ENCODE results near the gene LZTS3. TPM values are rescaled to one million over a fixed set of nuclear protein-coding genes. Genes with fewer than 3 reads are reported as not detected.

The LZTS3 gene
- total and polyA plus RNA-seq, 2 of the 13 experiments (the other 11 are each of a cell fraction or from before 2014, with no cell fraction given) = 10.1 to 31.3 TPM

DNA sequence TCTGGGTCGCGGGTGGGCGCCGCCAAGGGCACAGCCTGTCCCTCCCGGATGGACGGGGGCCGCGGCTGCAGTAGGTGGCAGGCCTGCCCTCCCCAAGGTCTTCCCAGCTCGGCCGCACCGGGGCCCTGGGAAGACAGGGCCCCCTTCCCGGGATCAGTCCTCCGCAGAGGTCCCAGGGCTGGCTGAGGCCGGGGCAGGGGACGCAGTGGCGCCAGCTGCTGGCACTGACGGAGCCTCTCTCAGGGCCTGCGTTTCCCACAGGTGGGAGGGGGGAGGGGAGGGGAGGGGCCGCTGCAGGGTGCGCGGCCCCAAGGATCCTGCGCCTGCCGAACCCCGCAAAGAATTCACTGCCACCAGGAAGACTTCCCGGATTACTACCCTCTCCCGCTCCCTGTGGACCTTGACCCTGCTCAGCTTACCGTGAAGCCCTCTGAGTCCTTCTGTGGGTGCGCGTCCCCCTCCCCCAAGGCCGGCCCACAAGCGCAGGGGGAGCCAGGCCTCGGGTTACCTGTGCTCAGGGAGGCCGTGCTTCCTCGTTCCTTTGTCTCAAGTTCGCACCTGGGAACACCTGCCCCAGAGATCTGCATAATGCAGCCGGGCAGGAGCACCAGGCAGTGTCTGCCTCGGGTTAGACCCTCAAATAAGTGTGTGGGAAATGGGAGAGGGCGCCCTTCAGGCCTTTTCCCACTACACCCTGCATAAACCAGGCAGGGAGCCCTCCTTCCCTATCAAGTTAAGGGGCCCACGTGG, 5.1 kb downstream of the LZTS3 start (continued):
- TF ChIP-seq ZNF839 (CRISPR knock-in tag; IDR thresholded peaks at IDR 0.05; ENCODE audit: borderline replicate concordance) (no peak), ZNF552 (CRISPR knock-in tag; IDR thresholded peaks at IDR 0.05; ENCODE audit: borderline replicate concordance) (peak; percentile 65; the same call in 1 of the 2 replicates), RAD51 (IDR thresholded peaks at IDR 0.05; ENCODE audit: borderline replicate concordance) (no peak), SRSF1 (optimal IDR thresholded peaks at IDR 0.05; ENCODE audit: low read depth, low read length) (no peak), ATRX (CRISPR knock-in tag; IDR thresholded peaks at IDR 0.05; ENCODE audit: borderline replicate concordance) (peak; percentile 94; the same call in 1 of the 2 replicates), ETV5 (CRISPR knock-in tag; IDR thresholded peaks at IDR 0.05; ENCODE audit: borderline replicate concordance) (peak; percentile 20; the same call in 1 of the 2 replicates), NFYC (CRISPR knock-in tag; IDR thresholded peaks at IDR 0.05) (no peak; the same call in 1 of the 2 replicates), CCAR2 (optimal IDR thresholded peaks at IDR 0.05; ENCODE audit: low read depth, low read length) (no peak), HOXA9 (CRISPR knock-in tag; IDR thresholded peaks at IDR 0.05; ENCODE audit: borderline replicate concordance) (no peak), SNRNP70 (IDR thresholded peaks at IDR 0.05; ENCODE audit: low read depth, low read length) (no peak), ZNF354B (CRISPR knock-in tag; IDR thresholded peaks at IDR 0.05) (peak; percentile 72; the same call in 1 of the 2 replicates), NFKB2 (CRISPR knock-in tag; IDR thresholded peaks at IDR 0.05; ENCODE audit: borderline replicate concordance) (peak; percentile 95; the same call in 1 of the 2 replicates), ZSCAN29 (CRISPR knock-in tag; conservative IDR thresholded peaks at IDR 0.05) (no peak; the same call in 1 of the 2 replicates), MED1 (CRISPR knock-in tag; IDR thresholded peaks at IDR 0.05) (peak; percentile 70), REL (CRISPR knock-in tag; conservative IDR thresholded peaks at IDR 0.05) (no peak), MTF1 (CRISPR knock-in tag; IDR thresholded peaks at IDR 0.05) (no peak), ZNF629 (CRISPR knock-in tag; conservative IDR thresholded peaks at IDR 0.05) (0 out of 2 replicates have a peak, but pooled peaks have one; percentile 35)
- TF ChIP-seq, protein P1, sequence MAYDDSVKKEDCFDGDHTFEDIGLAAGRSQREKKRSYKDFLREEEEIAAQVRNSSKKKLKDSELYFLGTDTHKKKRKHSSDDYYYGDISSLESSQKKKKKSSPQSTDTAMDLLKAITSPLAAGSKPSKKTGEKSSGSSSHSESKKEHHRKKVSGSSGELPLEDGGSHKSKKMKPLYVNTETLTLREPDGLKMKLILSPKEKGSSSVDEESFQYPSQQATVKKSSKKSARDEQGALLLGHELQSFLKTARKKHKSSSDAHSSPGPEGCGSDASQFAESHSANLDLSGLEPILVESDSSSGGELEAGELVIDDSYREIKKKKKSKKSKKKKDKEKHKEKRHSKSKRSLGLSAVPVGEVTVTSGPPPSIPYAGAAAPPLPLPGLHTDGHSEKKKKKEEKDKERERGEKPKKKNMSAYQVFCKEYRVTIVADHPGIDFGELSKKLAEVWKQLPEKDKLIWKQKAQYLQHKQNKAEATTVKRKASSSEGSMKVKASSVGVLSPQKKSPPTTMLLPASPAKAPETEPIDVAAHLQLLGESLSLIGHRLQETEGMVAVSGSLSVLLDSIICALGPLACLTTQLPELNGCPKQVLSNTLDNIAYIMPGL (CRISPR knock-in tag; IDR thresholded peaks at IDR 0.05; ENCODE audit: borderline replicate concordance in 1 of 2, low read depth in 1 of 2) = peak; percentile 23 to 84; a peak in 3 of 4 replicates
- TF ChIP-seq, protein P2, sequence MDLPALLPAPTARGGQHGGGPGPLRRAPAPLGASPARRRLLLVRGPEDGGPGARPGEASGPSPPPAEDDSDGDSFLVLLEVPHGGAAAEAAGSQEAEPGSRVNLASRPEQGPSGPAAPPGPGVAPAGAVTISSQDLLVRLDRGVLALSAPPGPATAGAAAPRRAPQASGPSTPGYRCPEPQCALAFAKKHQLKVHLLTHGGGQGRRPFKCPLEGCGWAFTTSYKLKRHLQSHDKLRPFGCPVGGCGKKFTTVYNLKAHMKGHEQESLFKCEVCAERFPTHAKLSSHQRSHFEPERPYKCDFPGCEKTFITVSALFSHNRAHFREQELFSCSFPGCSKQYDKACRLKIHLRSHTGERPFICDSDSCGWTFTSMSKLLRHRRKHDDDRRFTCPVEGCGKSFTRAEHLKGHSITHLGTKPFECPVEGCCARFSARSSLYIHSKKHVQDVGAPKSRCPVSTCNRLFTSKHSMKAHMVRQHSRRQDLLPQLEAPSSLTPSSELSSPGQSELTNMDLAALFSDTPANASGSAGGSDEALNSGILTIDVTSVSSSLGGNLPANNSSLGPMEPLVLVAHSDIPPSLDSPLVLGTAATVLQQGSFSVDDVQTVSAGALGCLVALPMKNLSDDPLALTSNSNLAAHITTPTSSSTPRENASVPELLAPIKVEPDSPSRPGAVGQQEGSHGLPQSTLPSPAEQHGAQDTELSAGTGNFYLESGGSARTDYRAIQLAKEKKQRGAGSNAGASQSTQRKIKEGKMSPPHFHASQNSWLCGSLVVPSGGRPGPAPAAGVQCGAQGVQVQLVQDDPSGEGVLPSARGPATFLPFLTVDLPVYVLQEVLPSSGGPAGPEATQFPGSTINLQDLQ (CRISPR knock-in tag; IDR thresholded peaks at IDR 0.05) = no peak
- TF ChIP-seq, protein P3, sequence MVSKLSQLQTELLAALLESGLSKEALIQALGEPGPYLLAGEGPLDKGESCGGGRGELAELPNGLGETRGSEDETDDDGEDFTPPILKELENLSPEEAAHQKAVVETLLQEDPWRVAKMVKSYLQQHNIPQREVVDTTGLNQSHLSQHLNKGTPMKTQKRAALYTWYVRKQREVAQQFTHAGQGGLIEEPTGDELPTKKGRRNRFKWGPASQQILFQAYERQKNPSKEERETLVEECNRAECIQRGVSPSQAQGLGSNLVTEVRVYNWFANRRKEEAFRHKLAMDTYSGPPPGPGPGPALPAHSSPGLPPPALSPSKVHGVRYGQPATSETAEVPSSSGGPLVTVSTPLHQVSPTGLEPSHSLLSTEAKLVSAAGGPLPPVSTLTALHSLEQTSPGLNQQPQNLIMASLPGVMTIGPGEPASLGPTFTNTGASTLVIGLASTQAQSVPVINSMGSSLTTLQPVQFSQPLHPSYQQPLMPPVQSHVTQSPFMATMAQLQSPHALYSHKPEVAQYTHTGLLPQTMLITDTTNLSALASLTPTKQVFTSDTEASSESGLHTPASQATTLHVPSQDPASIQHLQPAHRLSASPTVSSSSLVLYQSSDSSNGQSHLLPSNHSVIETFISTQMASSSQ (IDR thresholded peaks at IDR 0.05; ENCODE audit: low read depth) = no peak
- TF ChIP-seq, protein P3 (CRISPR knock-in tag; IDR thresholded peaks at IDR 0.05; ENCODE audit: borderline replicate concordance) = peak; percentile 55; the same call in 1 of the 2 replicates
